ENCODE data around the gene KRTAP2-1.
"Not testable (repeated sequence)": the region's sequence is repeated elsewhere in the genome, so short reads cannot be mapped to it uniquely, and the experiment has no call there.

The KRTAP2-1 gene

GRCh38 chr17:41046735-41047465, at the start of gene KRTAP2-1:
Gene KRTAP2-1 (minus strand): TSS chr17:41047316. CDS start chr17:41047267, 49 bp downstream.
- DNase-seq: not testable (repeated sequence)

DNA sequence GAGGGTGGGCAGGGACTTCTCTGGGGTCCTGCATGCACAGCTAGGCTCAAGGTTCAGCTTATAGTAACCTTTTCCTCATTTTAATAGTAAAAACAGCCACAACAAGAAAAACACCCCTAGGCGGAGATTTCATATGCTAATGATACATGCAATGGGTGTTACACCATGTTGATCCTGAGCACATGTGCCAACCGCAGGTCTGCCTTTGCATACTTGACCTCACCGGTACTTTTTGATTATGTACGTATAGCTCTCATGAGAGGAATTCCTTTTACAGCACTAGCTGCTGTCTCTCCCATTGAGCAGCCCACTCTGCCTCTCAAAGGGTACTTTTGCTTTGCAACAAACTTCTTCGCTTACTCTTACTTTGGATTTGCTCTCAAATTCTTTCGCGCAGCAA, 48.9 kb upstream of the KRTAP2-1 start:
- DNase-seq: no peak

GRCh38 chr17:41088760-41089352, 41.7 kb upstream of the KRTAP2-1 start:
- not testable (repeated sequence) for DNase-seq

DNA sequence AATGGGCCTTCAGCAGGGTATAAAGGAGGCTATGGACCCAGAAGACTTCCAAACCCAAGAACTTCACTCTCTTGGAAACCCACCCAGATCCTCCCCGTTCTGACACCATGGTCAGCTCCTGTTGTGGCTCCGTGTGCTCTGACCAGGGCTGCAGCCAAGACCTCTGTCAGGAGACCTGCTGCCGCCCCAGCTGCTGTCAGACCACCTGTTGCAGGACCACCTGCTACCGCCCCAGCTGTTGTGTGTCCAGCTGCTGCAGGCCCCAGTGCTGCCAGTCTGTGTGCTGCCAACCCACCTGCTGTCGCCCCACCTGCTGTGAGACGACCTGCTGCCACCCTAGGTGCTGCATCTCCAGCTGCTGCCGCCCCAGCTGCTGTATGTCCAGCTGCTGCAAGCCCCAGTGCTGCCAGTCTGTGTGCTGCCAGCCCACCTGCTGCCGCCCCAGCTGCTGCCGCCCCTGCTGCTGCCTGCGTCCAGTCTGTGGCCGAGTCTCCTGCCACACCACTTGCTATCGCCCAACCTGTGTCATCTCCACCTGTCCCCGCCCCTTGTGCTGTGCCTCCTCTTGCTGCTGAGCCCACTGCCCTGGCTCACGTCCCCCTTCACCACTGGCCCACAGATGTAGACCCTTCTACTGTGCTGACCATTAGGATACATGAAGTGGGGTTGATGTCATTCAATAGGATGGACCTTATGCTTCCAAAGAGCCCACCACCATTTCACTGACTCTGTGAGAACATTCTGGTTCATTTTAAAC, 37.2 kb upstream of the KRTAP2-1 start, which contains the start of gene KRTAP4-7:
Gene KRTAP4-7 (plus strand): TSS at position 51 of the 757 bp plus-strand sequence. CDS start 57 bp downstream, at position 108.
- not testable (repeated sequence) for DNase-seq

GRCh38 chr17:41083427-41083826, 36.3 kb upstream of the KRTAP2-1 start:
- DNase-seq: not testable (repeated sequence)

GRCh38 chr17:41082626-41083025, 35.5 kb upstream of the KRTAP2-1 start:
- no peak for DNase-seq

- no peak for DNase-seq
These were observed 29.7 kb upstream of the KRTAP2-1 start for GRCh38 chr17:41076788-41077187.

GRCh38 chr17:41073676-41074075, 26.6 kb upstream of the KRTAP2-1 start:
- no peak for DNase-seq

- DNase-seq: no peak
These were observed 24.7 kb upstream of the KRTAP2-1 start for GRCh38 chr17:41071606-41072360.

DNA sequence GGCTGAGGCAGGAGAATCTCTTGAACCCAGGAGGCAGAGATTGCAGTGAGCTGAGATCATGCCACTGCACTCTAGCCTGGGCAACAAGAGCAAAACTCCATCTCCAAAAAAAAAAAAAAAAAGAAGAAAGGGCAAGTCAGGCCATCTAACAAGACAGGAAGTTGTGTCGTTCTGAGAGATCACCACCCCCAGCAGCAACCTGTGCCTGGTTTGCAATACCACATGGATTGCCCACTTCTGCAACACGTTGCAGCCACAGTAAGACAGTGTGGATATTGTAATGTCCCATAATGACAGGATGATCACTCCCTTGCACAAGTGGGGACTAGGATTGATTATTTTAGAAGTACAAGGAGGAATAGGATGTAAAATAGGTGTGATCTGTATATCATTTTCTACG, 21.9 kb upstream of the KRTAP2-1 start:
- DNase-seq: no peak

DNA sequence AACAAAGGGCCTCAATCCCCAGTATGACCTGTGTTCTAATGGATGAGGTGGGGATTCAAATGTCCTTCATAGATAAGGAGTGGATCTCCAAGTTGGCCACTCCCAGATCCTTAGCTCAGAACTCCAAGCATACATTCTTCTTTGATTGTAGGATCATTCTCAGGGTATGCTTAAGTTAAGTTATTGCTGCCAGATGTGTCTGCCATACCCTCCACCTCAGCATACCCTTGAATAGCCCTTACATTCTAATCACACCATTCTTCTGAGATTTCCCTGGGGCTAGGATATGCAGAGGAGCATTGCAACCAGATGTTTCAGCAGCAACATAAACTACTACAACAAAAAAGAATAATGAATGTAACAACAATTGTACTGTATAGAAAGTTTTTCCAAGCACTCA, 20.2 kb upstream of the KRTAP2-1 start:
- DNase-seq: no peak

GRCh38 chr17:41065829-41066624, 18.9 kb upstream of the KRTAP2-1 start, which contains the start of gene KRTAP2-4:
Gene KRTAP2-4 (minus strand): TSS chr17:41065879. CDS start chr17:41065845, 34 bp downstream.
- DNase-seq: no peak

- not testable (repeated sequence) for DNase-seq
These were observed 18.0 kb upstream of the KRTAP2-1 start for GRCh38 chr17:41065016-41065689.

DNA sequence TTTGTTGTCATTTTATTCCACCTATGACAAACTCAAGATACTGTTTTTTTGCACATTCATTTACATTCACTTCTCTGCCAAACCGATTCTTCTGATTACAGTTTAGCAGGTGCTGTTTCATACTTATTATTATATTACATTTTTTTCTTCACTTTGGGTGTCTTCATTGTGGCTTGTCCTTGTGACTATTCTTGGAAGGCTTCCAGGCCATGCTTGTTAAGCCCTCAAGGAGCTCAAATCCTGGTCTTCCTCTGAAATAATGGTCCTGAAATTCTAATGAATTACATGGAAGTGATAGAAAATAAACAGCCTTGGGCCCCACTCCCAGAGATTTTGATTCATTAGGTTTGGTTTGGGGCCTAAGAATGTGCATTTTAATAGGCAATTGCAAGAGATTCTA, 17.2 kb upstream of the KRTAP2-1 start:
- DNase-seq: no peak

DNA sequence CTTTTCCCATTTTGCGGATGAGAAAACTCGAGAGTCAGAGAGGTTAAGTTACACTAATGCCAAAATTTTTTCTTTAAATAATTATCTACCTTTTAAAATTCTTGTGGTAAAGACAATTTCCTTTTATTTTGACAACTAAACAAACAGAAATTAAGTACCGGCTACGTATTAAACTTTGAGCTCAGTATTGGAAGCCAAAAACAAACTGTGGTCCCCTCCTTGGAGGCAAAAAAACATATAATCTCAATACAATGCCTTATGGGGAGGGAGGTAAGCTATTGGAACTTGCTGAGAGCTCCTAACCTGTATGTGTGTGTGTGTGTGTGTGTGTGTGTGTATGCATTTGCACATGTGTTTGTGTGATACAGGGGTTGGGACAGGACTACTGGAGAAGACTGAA, 16.3 kb upstream of the KRTAP2-1 start:
- no peak for DNase-seq

DNA sequence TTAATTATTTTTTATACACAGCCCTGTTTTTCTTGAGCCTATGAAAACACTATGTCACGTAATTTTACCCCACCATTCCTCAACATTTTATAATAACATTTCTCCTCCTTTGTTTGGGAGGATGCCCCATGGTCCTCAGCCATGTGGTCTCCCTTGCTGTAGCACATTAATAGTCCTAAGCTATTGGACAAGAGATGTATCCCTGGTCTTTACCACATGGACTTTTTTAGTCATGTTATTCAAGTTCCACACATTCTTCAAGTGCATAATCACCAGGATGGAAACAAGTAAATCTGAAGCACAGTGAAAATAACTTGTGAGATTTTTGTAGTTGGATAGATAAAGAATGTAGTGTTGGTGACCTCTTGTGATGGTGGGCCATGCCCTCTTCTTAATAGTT, 14.8 kb upstream of the KRTAP2-1 start:
- no peak for DNase-seq

DNA sequence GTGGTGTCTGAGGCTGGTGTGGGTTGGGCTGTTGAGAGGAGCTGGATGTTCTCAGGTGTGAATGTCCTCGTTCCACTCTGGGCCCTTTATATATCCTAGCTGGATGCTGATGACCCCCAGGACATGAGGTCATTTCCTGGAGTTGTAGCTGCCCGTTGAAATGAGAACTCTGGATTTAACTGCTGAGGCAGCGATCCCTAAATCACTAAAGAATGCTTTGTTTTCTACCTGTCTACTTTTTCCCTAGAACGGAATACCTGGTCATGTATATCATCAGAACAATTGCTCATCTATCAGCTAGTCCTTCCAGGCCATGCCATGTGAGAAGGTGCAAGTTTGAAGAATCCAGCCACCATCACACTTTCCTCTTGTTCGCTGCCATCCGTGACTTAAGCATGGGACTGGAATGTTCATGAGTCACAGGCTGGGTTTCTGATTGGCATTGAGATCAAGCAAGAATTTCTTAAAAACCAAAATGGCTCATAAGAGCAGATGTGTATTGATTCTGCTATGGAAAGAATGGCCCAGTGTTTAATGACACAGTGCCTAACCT, 13.0 kb upstream of the KRTAP2-1 start, which contains the start of gene KRTAP2-3:
Gene KRTAP2-3 (minus strand): TSS at position 63 of the 553 bp plus-strand sequence. CDS start 64 bp downstream, outside the sequence.
- DNase-seq: no peak

DNA sequence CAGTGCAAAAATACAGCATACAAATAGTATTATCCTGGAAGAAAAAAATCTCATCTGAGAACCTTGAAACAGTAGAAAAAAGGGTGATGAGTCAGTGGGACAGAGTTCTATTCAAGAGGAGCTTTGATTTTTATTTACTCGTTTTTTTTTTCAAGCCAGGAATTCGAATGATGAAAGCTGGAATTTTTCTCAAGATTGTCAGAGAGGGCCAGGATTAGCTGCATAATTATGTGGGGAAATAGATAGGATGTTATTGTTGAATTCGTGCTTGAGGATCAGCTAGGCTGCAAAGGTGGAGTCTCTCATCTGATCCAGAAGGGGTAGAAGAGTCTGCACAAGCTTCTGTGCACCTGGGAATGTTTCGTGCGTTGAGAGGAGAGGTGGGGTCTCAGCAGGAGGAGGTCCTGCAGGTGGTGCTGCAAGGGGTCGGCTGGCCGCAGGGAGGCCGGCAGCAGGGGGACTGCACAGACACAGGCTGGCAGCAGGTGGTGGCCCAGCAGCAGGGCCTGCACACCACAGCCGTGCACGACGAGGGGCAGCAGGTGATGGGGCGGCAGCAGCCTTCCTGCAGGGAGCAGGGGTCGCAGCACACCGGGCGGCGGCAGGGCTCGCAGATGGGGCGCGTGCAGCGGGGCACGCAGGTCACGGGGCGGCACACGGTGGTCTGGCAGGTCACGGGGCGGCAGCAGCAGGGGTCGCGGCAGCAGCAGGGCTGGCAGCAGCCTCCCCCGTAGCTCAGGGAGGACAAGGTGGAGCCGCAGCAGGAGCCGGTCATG, 12.3 kb upstream of the KRTAP2-1 start:
- DNase-seq: not testable (repeated sequence)

GRCh38 chr17:41058741-41059140, 11.6 kb upstream of the KRTAP2-1 start:
- no peak for DNase-seq

DNA sequence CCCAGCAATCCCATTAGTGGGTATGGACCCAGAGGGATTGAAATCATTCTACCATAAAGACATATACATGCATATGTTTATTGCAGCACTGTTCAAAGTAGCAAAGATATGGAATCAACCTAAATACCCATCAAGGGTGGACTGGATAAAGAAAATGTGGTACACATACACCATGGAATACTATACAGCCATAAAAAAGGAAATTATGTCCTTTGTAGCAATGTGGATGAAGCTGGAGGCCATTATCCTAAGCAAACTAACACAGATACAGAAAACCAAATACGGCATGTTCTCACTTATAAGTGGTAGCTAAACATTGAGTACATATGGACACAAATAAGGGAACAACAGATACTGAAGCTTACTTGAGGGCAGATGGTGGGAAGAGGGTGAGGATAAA, 10.4 kb upstream of the KRTAP2-1 start:
- no peak for DNase-seq

Data from Kasumi-1 (cell line).